WTC11 (cell line): ENCODE measurements around the gene MLPH. TPM values are rescaled to one million over a fixed set of nuclear protein-coding genes. Genes with fewer than 3 reads are reported as not detected.

Source experiments
- ATAC-seq: fragments of 200-7000 bp; cut with Tn5 transposase; 2 replicates; pipeline ENCODE4 v1.10.0; 2021; ENCODE audit warnings: mild to moderate bottlenecking, moderate library complexity
- CTCF ChIA-PET: fragments of 300-600 bp; sonication (Branson Sonifier 250); formaldehyde crosslinking; loops from one replicate; lab custom pipeline; 2021; ENCODE audit warnings: antibody characterized with exemption; lab: Charles Lee
- POLR2A ChIA-PET: fragments of 350-600 bp; sonication (Branson Sonifier 250); formaldehyde crosslinking; loops from one replicate; lab custom pipeline; 2021; ENCODE audit warnings: antibody characterized with exemption; lab: Charles Lee
- DNase-seq: peaks from one replicate; pipeline ENCODE4 v3.0.0; 2021; ENCODE audit warnings: low spot score
- H3K27ac Mint-ChIP-seq: 2 replicates; pipeline ENCODE4 v1.8.0; 2021; ENCODE audit warnings: mixed read lengths
- H3K27me3 Mint-ChIP-seq: 2 replicates; pipeline ENCODE4 v1.8.0; 2021; ENCODE audit warnings: low read depth, mild to moderate bottlenecking, moderate library complexity, mixed read lengths
- H3K36me3 Mint-ChIP-seq: 2 replicates; pipeline ENCODE4 v1.8.0; 2021; ENCODE audit warnings: mixed read lengths
- H3K4me1 Mint-ChIP-seq: 2 replicates; pipeline ENCODE4 v1.8.0; 2022; ENCODE audit warnings: mixed read lengths
- H3K4me3 Mint-ChIP-seq: 2 replicates; pipeline ENCODE4 v1.8.0; 2021; ENCODE audit warnings: mild to moderate bottlenecking, moderate library complexity, mixed read lengths
- H3K9me3 Mint-ChIP-seq: 2 replicates; pipeline ENCODE4 v1.8.0; 2021; ENCODE audit warnings: mixed read lengths
- CBFB ChIP-seq: sonication (generic); formaldehyde crosslinking; IDR thresholded peaks from 2 replicates; pipeline ENCODE4 v1.8.1; 2022; ENCODE audit warnings: mild to moderate bottlenecking, low read depth, missing genetic modification reagents
- CREB1 ChIP-seq: sonication (generic); formaldehyde crosslinking; IDR thresholded peaks from 2 replicates; pipeline ENCODE4 v1.8.0; 2023; ENCODE audit warnings: mild to moderate bottlenecking, missing genetic modification reagents
- FOXJ3 ChIP-seq: sonication (generic); formaldehyde crosslinking; IDR thresholded peaks from 2 replicates; pipeline ENCODE4 v1.9.0; 2021; ENCODE audit warnings: missing genetic modification reagents, mild to moderate bottlenecking, borderline replicate concordance
- JUN ChIP-seq: sonication (generic); formaldehyde crosslinking; IDR thresholded peaks from 2 replicates; pipeline ENCODE4 v1.8.0; 2023; ENCODE audit warnings: mild to moderate bottlenecking, missing genetic modification reagents
- NFE2L1 ChIP-seq: sonication (generic); formaldehyde crosslinking; IDR thresholded peaks from 2 replicates; pipeline ENCODE4 v1.8.1; 2023; ENCODE audit warnings: missing genetic modification reagents
- SMAD3 ChIP-seq: sonication (generic); formaldehyde crosslinking; IDR thresholded peaks from 2 replicates; pipeline ENCODE4 v1.8.0; 2022; ENCODE audit warnings: missing genetic modification reagents, mild to moderate bottlenecking, borderline replicate concordance
- ZNF396 ChIP-seq: fragments of 250-450 bp; sonication (Bioruptor Pico); IDR thresholded peaks from 2 replicates; pipeline ENCODE4 v1.8.0; 2021; ENCODE audit warnings: mild to moderate bottlenecking, moderate library complexity, borderline replicate concordance
- total RNA-seq: library from RNA; stranded (reverse); gene quantifications from 3 replicates; pipeline ENCODE4 v1.2.3, GENCODE V29; 2021
- TF ChIP-seq, protein P1 (sequence below): sonication (generic); formaldehyde crosslinking; conservative IDR thresholded peaks from 2 replicates; pipeline ENCODE4 v1.8.1; 2023; ENCODE audit warnings: mild to moderate bottlenecking, low read depth, missing genetic modification reagents, moderate library complexity
- TF ChIP-seq, protein P2 (sequence below): sonication (generic); formaldehyde crosslinking; IDR thresholded peaks from 2 replicates; pipeline ENCODE4 v1.8.0; 2022; ENCODE audit warnings: missing genetic modification reagents
- TF ChIP-seq, protein P3 (sequence below): sonication (generic); formaldehyde crosslinking; IDR thresholded peaks from 2 replicates; pipeline ENCODE4 v1.8.1; 2022; ENCODE audit warnings: low read depth, mild to moderate bottlenecking, moderate library complexity, missing genetic modification reagents, borderline replicate concordance
- TF ChIP-seq, protein P4 (sequence below): sonication (generic); formaldehyde crosslinking; IDR thresholded peaks from 2 replicates; pipeline ENCODE4 v1.8.0; 2023; ENCODE audit warnings: missing genetic modification reagents, mild to moderate bottlenecking, borderline replicate concordance
- TF ChIP-seq, protein P5 (sequence below): sonication (generic); formaldehyde crosslinking; IDR thresholded peaks from 2 replicates; pipeline ENCODE4 v1.8.1; 2022; ENCODE audit warnings: mild to moderate bottlenecking, missing genetic modification reagents, moderate library complexity, borderline replicate concordance
- TF ChIP-seq, protein P6 (sequence below): fragments of 250-450 bp; sonication (Bioruptor Pico); IDR thresholded peaks from 2 replicates; pipeline ENCODE4 v1.9.0; 2021; ENCODE audit warnings: mild to moderate bottlenecking
- TF ChIP-seq, protein P7 (sequence below): fragments of 250-450 bp; sonication (Bioruptor Pico); IDR thresholded peaks from 2 replicates; pipeline ENCODE4 v1.8.0; 2021; ENCODE audit warnings: mild to moderate bottlenecking
- TF ChIP-seq, protein P8 (sequence below): sonication (generic); formaldehyde crosslinking; IDR thresholded peaks from 2 replicates; pipeline ENCODE4 v1.8.1; 2023; ENCODE audit warnings: mild to moderate bottlenecking, missing genetic modification reagents
- TF ChIP-seq, protein P9 (sequence below): sonication (generic); formaldehyde crosslinking; IDR thresholded peaks from 2 replicates; pipeline ENCODE4 v1.8.1; 2022; ENCODE audit warnings: low read depth, missing genetic modification reagents, borderline replicate concordance

The MLPH gene
- total RNA-seq, 1 experiment from 2014 or later, result 10.3 TPM

DNA sequence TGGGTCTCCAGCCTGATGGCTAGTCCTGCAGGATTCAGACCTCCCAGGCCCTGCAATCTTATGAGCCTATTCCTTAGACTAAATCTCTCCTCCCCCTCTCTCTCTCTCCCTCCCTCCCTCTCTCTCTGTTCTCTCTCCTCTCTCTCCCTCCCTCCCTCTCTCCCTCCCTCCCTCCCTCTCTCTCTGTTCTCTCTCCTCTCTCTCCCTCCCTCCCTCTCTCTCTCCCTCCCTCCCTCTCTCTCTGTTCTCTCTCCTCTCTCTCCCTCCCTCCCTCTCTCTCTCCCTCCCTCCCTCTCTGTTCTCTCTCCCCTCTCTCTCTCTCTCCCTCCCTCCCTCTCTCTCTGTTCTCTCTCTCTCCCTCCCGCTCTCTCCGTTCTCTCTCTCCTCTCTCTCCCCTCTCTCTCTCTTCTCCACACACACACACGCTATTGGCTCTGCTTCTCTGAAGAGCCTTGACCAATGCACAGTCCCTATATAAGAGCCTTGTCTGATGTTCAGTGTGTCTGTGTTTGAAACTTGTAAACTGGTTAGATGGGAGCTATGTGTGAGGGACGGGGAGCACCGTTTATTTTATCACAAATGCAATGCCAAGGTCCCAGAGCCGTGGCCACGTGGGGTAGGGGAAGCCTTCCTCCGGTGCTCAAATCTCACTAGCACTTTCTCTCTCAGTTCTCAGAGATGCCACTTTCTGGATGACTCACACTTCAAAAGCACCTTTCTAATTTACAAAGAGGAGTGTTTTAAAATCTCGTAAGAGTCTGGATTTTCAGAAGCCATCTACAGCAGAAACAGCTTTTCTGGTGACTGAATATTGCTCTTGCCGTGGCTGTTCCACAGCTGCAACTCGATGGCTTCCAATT, 70.0 kb downstream of the MLPH start:
- Mint-ChIP-seq H3K9me3 (peaks cover 34% of the 10 kb centered on the region), H3K4me3 (no peak overlapping the region), H3K27me3 (peaks cover 3% of the 10 kb centered on the region), H3K4me1 (no peaks in the 10 kb centered on the region), H3K27ac (no peak overlapping the region), H3K36me3 (peaks cover 31% of the 10 kb centered on the region)
- POLR2A ChIA-PET, result no interaction called here
- CTCF ChIA-PET, result interaction anchor here (0.9 to 2.3 kb wide), 2 partner anchors 15 to 44 kb away, joined by 5 to 10 read pairs; no protein-coding TSS in a partner anchor
- ATAC-seq (no peak), DNase-seq (no peak)
- TF ChIP-seq, protein P1, sequence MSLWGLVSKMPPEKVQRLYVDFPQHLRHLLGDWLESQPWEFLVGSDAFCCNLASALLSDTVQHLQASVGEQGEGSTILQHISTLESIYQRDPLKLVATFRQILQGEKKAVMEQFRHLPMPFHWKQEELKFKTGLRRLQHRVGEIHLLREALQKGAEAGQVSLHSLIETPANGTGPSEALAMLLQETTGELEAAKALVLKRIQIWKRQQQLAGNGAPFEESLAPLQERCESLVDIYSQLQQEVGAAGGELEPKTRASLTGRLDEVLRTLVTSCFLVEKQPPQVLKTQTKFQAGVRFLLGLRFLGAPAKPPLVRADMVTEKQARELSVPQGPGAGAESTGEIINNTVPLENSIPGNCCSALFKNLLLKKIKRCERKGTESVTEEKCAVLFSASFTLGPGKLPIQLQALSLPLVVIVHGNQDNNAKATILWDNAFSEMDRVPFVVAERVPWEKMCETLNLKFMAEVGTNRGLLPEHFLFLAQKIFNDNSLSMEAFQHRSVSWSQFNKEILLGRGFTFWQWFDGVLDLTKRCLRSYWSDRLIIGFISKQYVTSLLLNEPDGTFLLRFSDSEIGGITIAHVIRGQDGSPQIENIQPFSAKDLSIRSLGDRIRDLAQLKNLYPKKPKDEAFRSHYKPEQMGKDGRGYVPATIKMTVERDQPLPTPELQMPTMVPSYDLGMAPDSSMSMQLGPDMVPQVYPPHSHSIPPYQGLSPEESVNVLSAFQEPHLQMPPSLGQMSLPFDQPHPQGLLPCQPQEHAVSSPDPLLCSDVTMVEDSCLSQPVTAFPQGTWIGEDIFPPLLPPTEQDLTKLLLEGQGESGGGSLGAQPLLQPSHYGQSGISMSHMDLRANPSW (CRISPR knock-in tag), result no peak
- TF ChIP-seq, protein P2, sequence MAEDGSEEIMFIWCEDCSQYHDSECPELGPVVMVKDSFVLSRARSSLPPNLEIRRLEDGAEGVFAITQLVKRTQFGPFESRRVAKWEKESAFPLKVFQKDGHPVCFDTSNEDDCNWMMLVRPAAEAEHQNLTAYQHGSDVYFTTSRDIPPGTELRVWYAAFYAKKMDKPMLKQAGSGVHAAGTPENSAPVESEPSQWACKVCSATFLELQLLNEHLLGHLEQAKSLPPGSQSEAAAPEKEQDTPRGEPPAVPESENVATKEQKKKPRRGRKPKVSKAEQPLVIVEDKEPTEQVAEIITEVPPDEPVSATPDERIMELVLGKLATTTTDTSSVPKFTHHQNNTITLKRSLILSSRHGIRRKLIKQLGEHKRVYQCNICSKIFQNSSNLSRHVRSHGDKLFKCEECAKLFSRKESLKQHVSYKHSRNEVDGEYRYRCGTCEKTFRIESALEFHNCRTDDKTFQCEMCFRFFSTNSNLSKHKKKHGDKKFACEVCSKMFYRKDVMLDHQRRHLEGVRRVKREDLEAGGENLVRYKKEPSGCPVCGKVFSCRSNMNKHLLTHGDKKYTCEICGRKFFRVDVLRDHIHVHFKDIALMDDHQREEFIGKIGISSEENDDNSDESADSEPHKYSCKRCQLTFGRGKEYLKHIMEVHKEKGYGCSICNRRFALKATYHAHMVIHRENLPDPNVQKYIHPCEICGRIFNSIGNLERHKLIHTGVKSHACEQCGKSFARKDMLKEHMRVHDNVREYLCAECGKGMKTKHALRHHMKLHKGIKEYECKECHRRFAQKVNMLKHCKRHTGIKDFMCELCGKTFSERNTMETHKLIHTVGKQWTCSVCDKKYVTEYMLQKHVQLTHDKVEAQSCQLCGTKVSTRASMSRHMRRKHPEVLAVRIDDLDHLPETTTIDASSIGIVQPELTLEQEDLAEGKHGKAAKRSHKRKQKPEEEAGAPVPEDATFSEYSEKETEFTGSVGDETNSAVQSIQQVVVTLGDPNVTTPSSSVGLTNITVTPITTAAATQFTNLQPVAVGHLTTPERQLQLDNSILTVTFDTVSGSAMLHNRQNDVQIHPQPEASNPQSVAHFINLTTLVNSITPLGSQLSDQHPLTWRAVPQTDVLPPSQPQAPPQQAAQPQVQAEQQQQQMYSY (CRISPR knock-in tag), result no peak
- TF ChIP-seq, protein P3, sequence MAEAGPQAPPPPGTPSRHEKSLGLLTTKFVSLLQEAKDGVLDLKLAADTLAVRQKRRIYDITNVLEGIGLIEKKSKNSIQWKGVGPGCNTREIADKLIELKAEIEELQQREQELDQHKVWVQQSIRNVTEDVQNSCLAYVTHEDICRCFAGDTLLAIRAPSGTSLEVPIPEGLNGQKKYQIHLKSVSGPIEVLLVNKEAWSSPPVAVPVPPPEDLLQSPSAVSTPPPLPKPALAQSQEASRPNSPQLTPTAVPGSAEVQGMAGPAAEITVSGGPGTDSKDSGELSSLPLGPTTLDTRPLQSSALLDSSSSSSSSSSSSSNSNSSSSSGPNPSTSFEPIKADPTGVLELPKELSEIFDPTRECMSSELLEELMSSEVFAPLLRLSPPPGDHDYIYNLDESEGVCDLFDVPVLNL, result no peak
- TF ChIP-seq SMAD3 (no peak), ZNF396 (CRISPR knock-in tag) (no peak), CREB1 (CRISPR knock-in tag) (no peak), NFE2L1 (CRISPR knock-in tag) (no peak), JUN (CRISPR knock-in tag) (no peak), CBFB (no peak), FOXJ3 (no peak)
- TF ChIP-seq, protein P4, sequence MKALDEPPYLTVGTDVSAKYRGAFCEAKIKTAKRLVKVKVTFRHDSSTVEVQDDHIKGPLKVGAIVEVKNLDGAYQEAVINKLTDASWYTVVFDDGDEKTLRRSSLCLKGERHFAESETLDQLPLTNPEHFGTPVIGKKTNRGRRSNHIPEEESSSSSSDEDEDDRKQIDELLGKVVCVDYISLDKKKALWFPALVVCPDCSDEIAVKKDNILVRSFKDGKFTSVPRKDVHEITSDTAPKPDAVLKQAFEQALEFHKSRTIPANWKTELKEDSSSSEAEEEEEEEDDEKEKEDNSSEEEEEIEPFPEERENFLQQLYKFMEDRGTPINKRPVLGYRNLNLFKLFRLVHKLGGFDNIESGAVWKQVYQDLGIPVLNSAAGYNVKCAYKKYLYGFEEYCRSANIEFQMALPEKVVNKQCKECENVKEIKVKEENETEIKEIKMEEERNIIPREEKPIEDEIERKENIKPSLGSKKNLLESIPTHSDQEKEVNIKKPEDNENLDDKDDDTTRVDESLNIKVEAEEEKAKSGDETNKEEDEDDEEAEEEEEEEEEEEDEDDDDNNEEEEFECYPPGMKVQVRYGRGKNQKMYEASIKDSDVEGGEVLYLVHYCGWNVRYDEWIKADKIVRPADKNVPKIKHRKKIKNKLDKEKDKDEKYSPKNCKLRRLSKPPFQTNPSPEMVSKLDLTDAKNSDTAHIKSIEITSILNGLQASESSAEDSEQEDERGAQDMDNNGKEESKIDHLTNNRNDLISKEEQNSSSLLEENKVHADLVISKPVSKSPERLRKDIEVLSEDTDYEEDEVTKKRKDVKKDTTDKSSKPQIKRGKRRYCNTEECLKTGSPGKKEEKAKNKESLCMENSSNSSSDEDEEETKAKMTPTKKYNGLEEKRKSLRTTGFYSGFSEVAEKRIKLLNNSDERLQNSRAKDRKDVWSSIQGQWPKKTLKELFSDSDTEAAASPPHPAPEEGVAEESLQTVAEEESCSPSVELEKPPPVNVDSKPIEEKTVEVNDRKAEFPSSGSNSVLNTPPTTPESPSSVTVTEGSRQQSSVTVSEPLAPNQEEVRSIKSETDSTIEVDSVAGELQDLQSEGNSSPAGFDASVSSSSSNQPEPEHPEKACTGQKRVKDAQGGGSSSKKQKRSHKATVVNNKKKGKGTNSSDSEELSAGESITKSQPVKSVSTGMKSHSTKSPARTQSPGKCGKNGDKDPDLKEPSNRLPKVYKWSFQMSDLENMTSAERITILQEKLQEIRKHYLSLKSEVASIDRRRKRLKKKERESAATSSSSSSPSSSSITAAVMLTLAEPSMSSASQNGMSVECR, result no peak
- TF ChIP-seq, protein P5, sequence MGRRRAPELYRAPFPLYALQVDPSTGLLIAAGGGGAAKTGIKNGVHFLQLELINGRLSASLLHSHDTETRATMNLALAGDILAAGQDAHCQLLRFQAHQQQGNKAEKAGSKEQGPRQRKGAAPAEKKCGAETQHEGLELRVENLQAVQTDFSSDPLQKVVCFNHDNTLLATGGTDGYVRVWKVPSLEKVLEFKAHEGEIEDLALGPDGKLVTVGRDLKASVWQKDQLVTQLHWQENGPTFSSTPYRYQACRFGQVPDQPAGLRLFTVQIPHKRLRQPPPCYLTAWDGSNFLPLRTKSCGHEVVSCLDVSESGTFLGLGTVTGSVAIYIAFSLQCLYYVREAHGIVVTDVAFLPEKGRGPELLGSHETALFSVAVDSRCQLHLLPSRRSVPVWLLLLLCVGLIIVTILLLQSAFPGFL (CRISPR knock-in tag), result no peak
- TF ChIP-seq, protein P6, sequence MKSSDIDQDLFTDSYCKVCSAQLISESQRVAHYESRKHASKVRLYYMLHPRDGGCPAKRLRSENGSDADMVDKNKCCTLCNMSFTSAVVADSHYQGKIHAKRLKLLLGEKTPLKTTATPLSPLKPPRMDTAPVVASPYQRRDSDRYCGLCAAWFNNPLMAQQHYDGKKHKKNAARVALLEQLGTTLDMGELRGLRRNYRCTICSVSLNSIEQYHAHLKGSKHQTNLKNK, result no peak
- TF ChIP-seq, protein P7, sequence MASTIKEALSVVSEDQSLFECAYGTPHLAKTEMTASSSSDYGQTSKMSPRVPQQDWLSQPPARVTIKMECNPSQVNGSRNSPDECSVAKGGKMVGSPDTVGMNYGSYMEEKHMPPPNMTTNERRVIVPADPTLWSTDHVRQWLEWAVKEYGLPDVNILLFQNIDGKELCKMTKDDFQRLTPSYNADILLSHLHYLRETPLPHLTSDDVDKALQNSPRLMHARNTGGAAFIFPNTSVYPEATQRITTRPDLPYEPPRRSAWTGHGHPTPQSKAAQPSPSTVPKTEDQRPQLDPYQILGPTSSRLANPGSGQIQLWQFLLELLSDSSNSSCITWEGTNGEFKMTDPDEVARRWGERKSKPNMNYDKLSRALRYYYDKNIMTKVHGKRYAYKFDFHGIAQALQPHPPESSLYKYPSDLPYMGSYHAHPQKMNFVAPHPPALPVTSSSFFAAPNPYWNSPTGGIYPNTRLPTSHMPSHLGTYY, result no peak
- TF ChIP-seq, protein P8, sequence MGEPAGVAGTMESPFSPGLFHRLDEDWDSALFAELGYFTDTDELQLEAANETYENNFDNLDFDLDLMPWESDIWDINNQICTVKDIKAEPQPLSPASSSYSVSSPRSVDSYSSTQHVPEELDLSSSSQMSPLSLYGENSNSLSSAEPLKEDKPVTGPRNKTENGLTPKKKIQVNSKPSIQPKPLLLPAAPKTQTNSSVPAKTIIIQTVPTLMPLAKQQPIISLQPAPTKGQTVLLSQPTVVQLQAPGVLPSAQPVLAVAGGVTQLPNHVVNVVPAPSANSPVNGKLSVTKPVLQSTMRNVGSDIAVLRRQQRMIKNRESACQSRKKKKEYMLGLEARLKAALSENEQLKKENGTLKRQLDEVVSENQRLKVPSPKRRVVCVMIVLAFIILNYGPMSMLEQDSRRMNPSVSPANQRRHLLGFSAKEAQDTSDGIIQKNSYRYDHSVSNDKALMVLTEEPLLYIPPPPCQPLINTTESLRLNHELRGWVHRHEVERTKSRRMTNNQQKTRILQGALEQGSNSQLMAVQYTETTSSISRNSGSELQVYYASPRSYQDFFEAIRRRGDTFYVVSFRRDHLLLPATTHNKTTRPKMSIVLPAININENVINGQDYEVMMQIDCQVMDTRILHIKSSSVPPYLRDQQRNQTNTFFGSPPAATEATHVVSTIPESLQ (CRISPR knock-in tag), result no peak
- TF ChIP-seq, protein P9, sequence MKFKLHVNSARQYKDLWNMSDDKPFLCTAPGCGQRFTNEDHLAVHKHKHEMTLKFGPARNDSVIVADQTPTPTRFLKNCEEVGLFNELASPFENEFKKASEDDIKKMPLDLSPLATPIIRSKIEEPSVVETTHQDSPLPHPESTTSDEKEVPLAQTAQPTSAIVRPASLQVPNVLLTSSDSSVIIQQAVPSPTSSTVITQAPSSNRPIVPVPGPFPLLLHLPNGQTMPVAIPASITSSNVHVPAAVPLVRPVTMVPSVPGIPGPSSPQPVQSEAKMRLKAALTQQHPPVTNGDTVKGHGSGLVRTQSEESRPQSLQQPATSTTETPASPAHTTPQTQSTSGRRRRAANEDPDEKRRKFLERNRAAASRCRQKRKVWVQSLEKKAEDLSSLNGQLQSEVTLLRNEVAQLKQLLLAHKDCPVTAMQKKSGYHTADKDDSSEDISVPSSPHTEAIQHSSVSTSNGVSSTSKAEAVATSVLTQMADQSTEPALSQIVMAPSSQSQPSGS (CRISPR knock-in tag), result no peak
